ENCODE results near the gene SLC6A18.

GRCh38 chr5:1229822-1230221 is 4.6 kb downstream of the SLC6A18 start:
- TF ChIP-seq, protein P1, sequence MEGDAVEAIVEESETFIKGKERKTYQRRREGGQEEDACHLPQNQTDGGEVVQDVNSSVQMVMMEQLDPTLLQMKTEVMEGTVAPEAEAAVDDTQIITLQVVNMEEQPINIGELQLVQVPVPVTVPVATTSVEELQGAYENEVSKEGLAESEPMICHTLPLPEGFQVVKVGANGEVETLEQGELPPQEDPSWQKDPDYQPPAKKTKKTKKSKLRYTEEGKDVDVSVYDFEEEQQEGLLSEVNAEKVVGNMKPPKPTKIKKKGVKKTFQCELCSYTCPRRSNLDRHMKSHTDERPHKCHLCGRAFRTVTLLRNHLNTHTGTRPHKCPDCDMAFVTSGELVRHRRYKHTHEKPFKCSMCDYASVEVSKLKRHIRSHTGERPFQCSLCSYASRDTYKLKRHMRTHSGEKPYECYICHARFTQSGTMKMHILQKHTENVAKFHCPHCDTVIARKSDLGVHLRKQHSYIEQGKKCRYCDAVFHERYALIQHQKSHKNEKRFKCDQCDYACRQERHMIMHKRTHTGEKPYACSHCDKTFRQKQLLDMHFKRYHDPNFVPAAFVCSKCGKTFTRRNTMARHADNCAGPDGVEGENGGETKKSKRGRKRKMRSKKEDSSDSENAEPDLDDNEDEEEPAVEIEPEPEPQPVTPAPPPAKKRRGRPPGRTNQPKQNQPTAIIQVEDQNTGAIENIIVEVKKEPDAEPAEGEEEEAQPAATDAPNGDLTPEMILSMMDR (tag by site-specific recombination; IDR thresholded peaks at IDR 0.05) = no peak
- TF ChIP-seq TCF7L2 (IDR thresholded peaks at IDR 0.05; ENCODE audit: borderline replicate concordance, low read depth, low read length) (no peak), ZBTB44 (tag by site-specific recombination; IDR thresholded peaks at IDR 0.05) (no peak), ZFP3 (tag by site-specific recombination; IDR thresholded peaks at IDR 0.05; ENCODE audit: low read depth) (no peak), GLI4 (tag by site-specific recombination; IDR thresholded peaks at IDR 0.05) (no peak), ZNF830 (tag by site-specific recombination; IDR thresholded peaks at IDR 0.05; ENCODE audit: low read depth) (no peak), PATZ1 (tag by site-specific recombination; IDR thresholded peaks at IDR 0.05) (no peak), ZNF558 (tag by site-specific recombination; IDR thresholded peaks at IDR 0.05) (no peak), ZSCAN30 (tag by site-specific recombination; IDR thresholded peaks at IDR 0.05) (no peak), ZBTB20 (tag by site-specific recombination; IDR thresholded peaks at IDR 0.05) (no peak), ZNF140 (tag by site-specific recombination; IDR thresholded peaks at IDR 0.05) (no peak)
